ENCODE results near the gene MYO10.

GRCh38 chr5:16794269-16794913, 141.7 kb downstream of the MYO10 start:
- TF ChIP-seq CTCF (conservative IDR thresholded peaks at IDR 0.05; ENCODE audit: low read depth, low read length) (no peak), EZH2 (IDR thresholded peaks at IDR 0.05; ENCODE audit: borderline replicate concordance, low read depth, low read length, poor library complexity, severe bottlenecking) (no peak)

All from A673 (cell line).